ENCODE results near the gene RBM23. TPM values are rescaled to one million over a fixed set of nuclear protein-coding genes. Genes with fewer than 3 reads are reported as not detected.
"Not testable (repeated sequence)": the region's sequence is repeated elsewhere in the genome, so short reads cannot be mapped to it uniquely, and the experiment has no call there.

RBM23 gene
- total RNA-seq, 1 experiment from 2014 or later: 105 TPM

DNA sequence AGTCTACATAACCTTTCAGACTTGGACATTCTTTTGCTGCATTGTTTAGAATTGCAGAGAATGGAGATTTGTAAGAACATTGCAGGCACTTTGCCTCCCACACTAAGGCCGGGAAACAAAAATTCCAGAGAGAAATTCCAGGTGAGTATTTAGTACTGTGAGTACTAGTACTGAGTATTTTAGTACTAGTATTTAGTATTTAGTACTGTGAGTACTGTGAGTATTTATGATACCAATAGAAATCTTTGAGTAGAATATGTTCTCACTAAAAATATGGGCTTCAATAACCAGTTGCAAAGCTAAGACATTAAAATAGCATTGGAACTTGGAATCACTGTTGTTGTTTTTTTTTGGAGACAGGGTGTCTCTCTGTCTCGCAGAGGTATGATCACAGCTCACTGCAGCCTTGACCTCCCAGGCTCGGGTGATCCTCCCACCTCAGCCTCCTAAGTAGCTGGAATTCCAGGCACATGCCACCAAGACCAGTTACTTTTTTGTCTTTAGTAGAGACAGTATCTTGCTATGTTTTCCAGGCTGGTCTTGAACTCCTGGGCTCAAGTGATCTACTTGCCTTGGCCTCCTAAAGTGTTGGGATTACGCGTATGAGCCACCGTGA lies 43.2 kb upstream of the RBM23 start:
- no peak overlapping the region for H3K4me3 ChIP-seq (ENCODE audit: low read depth, low read length, poor library complexity, severe bottlenecking)
- TF ChIP-seq, protein P1, sequence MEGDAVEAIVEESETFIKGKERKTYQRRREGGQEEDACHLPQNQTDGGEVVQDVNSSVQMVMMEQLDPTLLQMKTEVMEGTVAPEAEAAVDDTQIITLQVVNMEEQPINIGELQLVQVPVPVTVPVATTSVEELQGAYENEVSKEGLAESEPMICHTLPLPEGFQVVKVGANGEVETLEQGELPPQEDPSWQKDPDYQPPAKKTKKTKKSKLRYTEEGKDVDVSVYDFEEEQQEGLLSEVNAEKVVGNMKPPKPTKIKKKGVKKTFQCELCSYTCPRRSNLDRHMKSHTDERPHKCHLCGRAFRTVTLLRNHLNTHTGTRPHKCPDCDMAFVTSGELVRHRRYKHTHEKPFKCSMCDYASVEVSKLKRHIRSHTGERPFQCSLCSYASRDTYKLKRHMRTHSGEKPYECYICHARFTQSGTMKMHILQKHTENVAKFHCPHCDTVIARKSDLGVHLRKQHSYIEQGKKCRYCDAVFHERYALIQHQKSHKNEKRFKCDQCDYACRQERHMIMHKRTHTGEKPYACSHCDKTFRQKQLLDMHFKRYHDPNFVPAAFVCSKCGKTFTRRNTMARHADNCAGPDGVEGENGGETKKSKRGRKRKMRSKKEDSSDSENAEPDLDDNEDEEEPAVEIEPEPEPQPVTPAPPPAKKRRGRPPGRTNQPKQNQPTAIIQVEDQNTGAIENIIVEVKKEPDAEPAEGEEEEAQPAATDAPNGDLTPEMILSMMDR (conservative IDR thresholded peaks at IDR 0.05; ENCODE audit: low read depth, low read length): no peak
- TF ChIP-seq EZH2 (IDR thresholded peaks at IDR 0.05; ENCODE audit: borderline replicate concordance, low read depth, low read length, poor library complexity, severe bottlenecking): no peak
- peaks cover 4% of the 10 kb centered on the region for H3K4me1 ChIP-seq (ENCODE audit: insufficient read depth, low read length, poor library complexity, severe bottlenecking)
- H3K27me3 ChIP-seq (replicated peaks; ENCODE audit: insufficient read depth, low read depth, low read length, poor library complexity): no peaks in the 10 kb centered on the region
- no peaks in the 10 kb centered on the region for H3K36me3 ChIP-seq (ENCODE audit: insufficient read depth, low read length, poor library complexity, severe bottlenecking)
- intact Hi-C loops (cut with micrococcal nuclease; ENCODE audit: unreplicated experiment): no loop called here
- H3K9me3 ChIP-seq (ENCODE audit: low read depth, low read length, poor library complexity, severe bottlenecking): no peaks in the 10 kb centered on the region
- H3K27ac ChIP-seq (ENCODE audit: low read depth, low read length, poor library complexity, severe bottlenecking): no peak overlapping the region
- no peak for DNase-seq (ENCODE audit: low spot score)
- no TSS peak for BruUV-seq (replicated peaks)
- ChIA-PET CTCF (no interaction called here), POLR2A (ENCODE audit: low non-redundant PET) (no interaction called here)

DNA sequence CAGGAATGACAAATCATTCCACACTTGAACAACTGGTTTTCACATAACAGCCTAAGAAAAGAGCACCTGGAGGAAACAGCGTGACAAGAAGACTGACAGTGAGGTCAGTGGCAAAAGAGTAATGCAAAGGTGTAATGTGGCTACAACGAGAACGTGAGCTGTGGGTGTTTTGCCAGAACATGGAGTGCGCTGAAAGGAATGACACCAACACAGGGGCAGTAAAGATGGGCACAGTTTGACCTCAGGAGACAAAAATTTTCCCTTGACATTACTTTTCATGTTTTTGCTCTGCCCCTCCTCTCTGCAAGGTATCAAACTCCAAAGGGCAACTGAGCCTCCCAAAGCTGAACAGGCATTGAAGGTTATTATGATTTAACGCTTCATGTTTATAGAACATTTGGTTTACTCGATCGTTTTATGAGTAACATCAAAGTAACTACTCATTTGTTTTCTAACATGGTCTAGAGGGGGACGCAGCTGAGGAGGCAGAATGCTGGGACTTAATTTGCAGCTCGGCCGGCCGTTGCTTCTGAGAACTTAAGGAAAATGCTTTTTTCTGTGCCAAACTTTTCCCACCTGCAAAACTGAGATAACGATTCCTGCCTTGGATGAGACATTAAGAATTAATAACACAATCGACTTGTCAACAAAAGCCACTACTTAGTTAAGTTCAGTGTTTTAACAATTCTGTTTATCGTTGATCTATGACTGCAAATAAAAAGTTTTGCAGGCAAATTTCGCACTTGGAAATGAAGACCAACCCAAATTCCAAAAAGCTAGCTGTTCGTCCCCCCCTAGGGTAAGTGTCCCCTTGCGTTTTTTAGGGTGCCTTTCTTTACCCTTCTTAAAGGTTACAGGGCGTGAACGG lies 37.0 kb upstream of the RBM23 start:
- Histone ChIP-seq H3K4me3 (ENCODE audit: low read depth, low read length, poor library complexity, severe bottlenecking) (peak overlapping the region; percentile 88), H3K9me3 (ENCODE audit: low read depth, low read length, poor library complexity, severe bottlenecking) (no peaks in the 10 kb centered on the region), H3K4me1 (ENCODE audit: insufficient read depth, low read length, poor library complexity, severe bottlenecking) (peaks cover 6% of the 10 kb centered on the region), H3K27ac (ENCODE audit: low read depth, low read length, poor library complexity, severe bottlenecking) (peak overlapping the region; percentile 96), H3K27me3 (replicated peaks; ENCODE audit: insufficient read depth, low read depth, low read length, poor library complexity) (no peaks in the 10 kb centered on the region), H3K36me3 (ENCODE audit: insufficient read depth, low read length, poor library complexity, severe bottlenecking) (peaks cover 20% of the 10 kb centered on the region)
- no TSS peak for BruUV-seq (replicated peaks)
- intact Hi-C loops (cut with micrococcal nuclease; ENCODE audit: unreplicated experiment): loop anchor here (2.0 kb wide), 1 partner anchor 25 kb away; no protein-coding TSS in a partner anchor
- ChIA-PET POLR2A (ENCODE audit: low non-redundant PET) (interaction anchor here (0.5 to 0.6 kb wide), 2 partner anchors 12 to 383 kb away, joined by 3 to 11 read pairs; no protein-coding TSS in a partner anchor), CTCF (interaction anchor here (0.6 to 1.8 kb wide), 3 partner anchors 18 to 835 kb away, joined by 3 to 5 read pairs (median 4); no protein-coding TSS in a partner anchor)
- no peak for TF ChIP-seq EZH2 (IDR thresholded peaks at IDR 0.05; ENCODE audit: borderline replicate concordance, low read depth, low read length, poor library complexity, severe bottlenecking)
- TF ChIP-seq, protein P1 (conservative IDR thresholded peaks at IDR 0.05; ENCODE audit: low read depth, low read length): no peak
- DNase-seq (ENCODE audit: low spot score): no peak

DNA sequence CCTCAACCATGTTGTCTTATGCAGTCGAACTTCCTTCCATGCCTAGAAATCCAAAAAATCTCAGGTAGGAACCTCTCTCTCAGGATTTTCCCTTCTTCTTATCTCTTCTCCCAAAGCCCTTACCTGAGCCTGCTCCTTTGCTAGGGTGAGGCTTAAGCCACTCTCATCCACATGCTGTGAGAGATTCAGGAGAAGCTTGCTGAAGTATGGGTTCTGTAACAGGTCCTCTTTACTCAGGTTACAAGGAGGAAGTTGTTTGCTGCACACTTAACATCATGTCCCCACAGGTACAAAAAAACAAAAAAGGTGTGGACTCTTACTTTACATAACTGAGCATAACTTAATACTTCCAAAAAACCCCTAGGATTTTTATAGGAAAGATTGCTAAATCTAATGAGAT lies 33.5 kb upstream of the RBM23 start:
- no peak overlapping the region for H3K4me3 ChIP-seq (ENCODE audit: low read depth, low read length, poor library complexity, severe bottlenecking)

DNA sequence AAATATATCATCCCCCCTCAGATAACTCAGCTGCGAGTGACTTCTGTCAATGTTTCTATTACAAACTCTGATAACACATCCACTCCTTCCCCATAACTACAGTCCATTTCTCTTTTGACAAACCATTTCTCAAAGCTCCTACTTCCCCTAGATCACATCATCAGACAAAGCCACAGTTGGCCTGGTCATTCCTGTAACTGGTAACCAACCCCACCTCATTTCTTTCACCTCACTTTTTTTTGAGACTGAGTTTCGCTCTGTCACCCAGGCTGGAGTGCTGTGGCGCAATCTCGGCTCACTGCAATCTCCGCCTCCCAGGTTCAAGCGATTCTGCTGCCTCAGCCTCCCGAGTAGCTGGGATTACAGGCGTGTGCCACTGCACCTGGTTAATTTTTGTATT lies 32.8 kb upstream of the RBM23 start:
- H3K9me3 ChIP-seq (ENCODE audit: low read depth, low read length, poor library complexity, severe bottlenecking); intact Hi-C loops (cut with micrococcal nuclease; ENCODE audit: unreplicated experiment); DNase-seq (ENCODE audit: low spot score); H3K4me3 ChIP-seq (ENCODE audit: low read depth, low read length, poor library complexity, severe bottlenecking); H3K27ac ChIP-seq (ENCODE audit: low read depth, low read length, poor library complexity, severe bottlenecking); BruUV-seq (replicated peaks); H3K27me3 ChIP-seq (replicated peaks; ENCODE audit: insufficient read depth, low read depth, low read length, poor library complexity); H3K4me1 ChIP-seq (ENCODE audit: insufficient read depth, low read length, poor library complexity, severe bottlenecking); CTCF ChIA-PET; POLR2A ChIA-PET (ENCODE audit: low non-redundant PET): not testable (repeated sequence)
- peaks cover 50% of the 10 kb centered on the region for H3K36me3 ChIP-seq (ENCODE audit: insufficient read depth, low read length, poor library complexity, severe bottlenecking)

More for the DNA sequence above, 33.5 kb upstream of the RBM23 start:
- Histone ChIP-seq H3K27me3 (replicated peaks; ENCODE audit: insufficient read depth, low read depth, low read length, poor library complexity) (no peaks in the 10 kb centered on the region), H3K36me3 (ENCODE audit: insufficient read depth, low read length, poor library complexity, severe bottlenecking) (peaks cover 44% of the 10 kb centered on the region), H3K27ac (ENCODE audit: low read depth, low read length, poor library complexity, severe bottlenecking) (no peak overlapping the region), H3K4me1 (ENCODE audit: insufficient read depth, low read length, poor library complexity, severe bottlenecking) (peaks cover 4% of the 10 kb centered on the region), H3K9me3 (ENCODE audit: low read depth, low read length, poor library complexity, severe bottlenecking) (no peaks in the 10 kb centered on the region)
- intact Hi-C loops (cut with micrococcal nuclease; ENCODE audit: unreplicated experiment): no loop called here
- no peak for DNase-seq (ENCODE audit: low spot score)
- no TSS peak for BruUV-seq (replicated peaks)
- ChIA-PET POLR2A (ENCODE audit: low non-redundant PET) (no interaction called here), CTCF (no interaction called here)
- no peak for TF ChIP-seq EZH2 (IDR thresholded peaks at IDR 0.05; ENCODE audit: borderline replicate concordance, low read depth, low read length, poor library complexity, severe bottlenecking)
- TF ChIP-seq, protein P1 (conservative IDR thresholded peaks at IDR 0.05; ENCODE audit: low read depth, low read length): no peak
